Endothelial cell of umbilical vein (primary cell): ENCODE data around the gene HOXD3.

Source experiments
- CTCF ChIP-seq, 2 donors: IDR thresholded peaks; 1 replicate in 1 of 2; 2 replicates in 1 of 2; pipeline ENCODE4 v1.5.1; 2011; ENCODE audit warnings: low read length in 2 of 2, mild to moderate bottlenecking in 2 of 2, moderate library complexity in 2 of 2, control low read depth in 1 of 2, inconsistent platforms in 1 of 2, low read depth in 1 of 2; ENCODE audit not compliant: insufficient read depth in 1 of 2; ENCODE audit errors: extremely low read depth in 1 of 2
- GATA2 ChIP-seq: IDR thresholded peaks from 2 replicates; pipeline ENCODE4 v1.7.0; 2011; ENCODE audit warnings: low read depth, mild to moderate bottlenecking, moderate library complexity, mixed read lengths, low read length; ENCODE audit not compliant: insufficient read length, insufficient read depth
- JUN ChIP-seq: IDR thresholded peaks from 2 replicates; pipeline ENCODE4 v1.6.1; 2011; ENCODE audit warnings: borderline replicate concordance, low read depth; ENCODE audit not compliant: insufficient read length, insufficient read depth
- MAX ChIP-seq: IDR thresholded peaks from 2 replicates; pipeline ENCODE4 v1.6.1; 2011; ENCODE audit not compliant: insufficient read depth, insufficient read length
- MYC ChIP-seq: IDR thresholded peaks from one replicate; pipeline ENCODE4 v1.6.1; 2011; ENCODE audit warnings: mild to moderate bottlenecking, low read depth, low read length
- POLR2A ChIP-seq: IDR thresholded peaks from 2 replicates; pipeline ENCODE4 v1.6.1; 2012; ENCODE audit warnings: low read depth, mild to moderate bottlenecking, control low read depth, low read length
- POLR2AphosphoS5 ChIP-seq: IDR thresholded peaks from 2 replicates; pipeline ENCODE4 v1.6.1; 2012; ENCODE audit warnings: low read depth, mild to moderate bottlenecking, control low read depth, low read length, moderate library complexity; ENCODE audit not compliant: insufficient read depth

GRCh38 chr2:176110415-176111308 is 46.4 kb upstream of the HOXD3 start:
- TF ChIP-seq CTCF (IDR thresholded peaks at IDR 0.05; ENCODE audit: extremely low read depth in 1 of 2, insufficient read depth in 1 of 2, low read depth in 1 of 2, low read length in 2 of 2) (no peak), POLR2AphosphoS5 (no peak), MAX (no peak), POLR2A (no peak), MYC (no peak), GATA2 (no peak), JUN (no peak)
